Activated CD4-positive, CD25-positive, alpha-beta regulatory T cell (primary cell): Measurements from ENCODE around the gene FRMD8.

Experiments used
- DNase-seq, 4 experiments: peaks; one replicate each; lab custom pipeline; 2025; lab: John Stamatoyannopoulos, UW

Gene FRMD8

DNA sequence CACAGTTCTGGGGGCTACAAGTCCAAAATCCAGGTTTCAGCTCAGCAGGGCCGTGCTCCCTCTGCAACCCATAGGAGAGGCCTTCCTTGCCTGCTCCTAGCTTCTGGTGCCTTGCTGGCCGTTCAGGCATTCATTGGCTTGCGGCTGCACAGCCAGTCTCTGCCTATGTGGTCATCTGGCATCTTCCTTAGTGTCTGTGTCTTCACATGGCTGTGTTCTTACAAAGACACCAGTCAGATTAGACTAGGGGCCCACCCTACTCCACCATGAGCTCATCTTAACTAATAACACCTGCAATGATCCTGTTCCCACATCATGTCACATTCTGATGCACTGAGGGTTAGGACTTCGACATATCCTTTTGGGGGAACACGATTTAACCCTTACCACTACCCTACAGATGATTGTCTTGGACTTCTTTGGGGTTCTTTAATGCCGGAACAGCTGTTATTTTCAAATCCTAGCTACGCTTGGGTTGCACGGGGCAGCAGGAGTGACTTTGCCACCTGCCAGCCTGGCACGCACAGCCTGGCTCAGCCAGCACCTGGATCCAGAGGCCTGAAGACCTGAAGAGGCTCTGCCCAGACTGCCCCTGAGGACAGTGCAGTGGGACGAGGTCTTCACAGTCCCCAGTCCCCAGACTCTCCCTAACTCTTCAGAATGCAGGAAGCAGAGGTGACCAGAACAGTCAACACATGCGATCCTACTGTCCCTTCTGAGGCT is 28.5 kb downstream of the FRMD8 start:
- DNase-seq: no peak

DNA sequence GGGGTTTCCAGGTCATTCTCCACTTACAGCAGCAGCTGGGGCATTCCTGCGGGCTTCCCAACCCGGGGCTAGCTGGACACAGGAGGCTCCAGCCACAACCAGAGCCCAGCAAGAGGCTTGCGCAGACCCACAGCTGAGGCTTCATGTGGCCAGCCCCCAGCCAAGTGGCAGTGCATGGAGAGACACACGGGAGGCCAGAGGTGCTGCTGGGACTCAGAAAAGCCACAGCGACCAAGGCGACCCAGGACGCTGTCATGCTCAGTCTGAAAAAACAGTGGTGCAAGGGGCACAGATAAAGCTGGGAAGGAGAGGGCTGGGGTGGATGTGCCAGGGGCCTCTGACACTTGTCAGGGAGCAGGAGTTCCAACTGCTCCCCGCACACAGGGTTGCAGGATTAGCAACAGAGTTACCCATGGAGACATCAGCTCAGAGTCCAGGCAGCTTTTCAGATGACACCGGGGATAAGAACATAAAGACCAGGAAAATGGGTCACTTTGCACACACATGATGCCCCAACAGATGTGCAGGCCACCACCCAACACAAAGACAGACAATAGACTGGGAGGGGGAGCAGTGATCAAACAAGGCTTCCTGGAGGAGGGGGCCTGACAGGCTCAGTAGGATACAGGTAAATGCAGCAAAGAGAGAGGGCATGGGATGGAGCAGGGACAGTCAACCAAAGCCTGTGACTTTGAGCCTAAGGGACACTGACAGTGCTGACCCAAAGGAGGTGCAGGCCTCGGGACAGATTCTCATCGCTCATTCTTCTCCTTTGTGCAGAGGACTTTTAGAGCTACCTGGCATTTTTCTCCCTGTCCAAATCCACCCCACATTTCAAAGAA is 29.3 kb downstream of the FRMD8 start:
- no peak for DNase-seq

DNA sequence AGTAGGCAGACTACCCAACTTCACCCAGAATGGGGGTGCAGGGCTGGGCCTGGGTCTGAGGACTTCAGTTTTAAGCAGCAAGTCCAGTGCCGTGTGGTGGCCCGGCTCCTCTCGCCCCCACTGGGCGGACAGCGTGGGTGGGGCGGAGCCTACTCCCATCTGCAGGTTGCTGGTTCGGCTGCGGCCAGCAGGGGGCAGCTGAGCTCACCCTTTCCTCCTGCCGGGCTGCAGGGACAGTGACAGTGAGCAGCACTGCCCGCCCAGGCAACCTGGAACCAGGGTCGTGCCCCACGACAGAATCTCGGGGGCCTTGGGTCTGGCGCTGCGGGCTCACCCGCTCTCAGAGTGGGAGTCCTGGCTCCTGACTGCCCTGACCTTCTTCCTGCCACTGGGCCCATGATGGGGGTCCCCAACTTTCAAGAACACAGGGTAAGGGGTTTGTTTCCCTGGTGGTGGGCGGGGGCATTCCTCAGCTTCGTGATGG is 29.9 kb downstream of the FRMD8 start:
- DNase-seq: peak; percentile 85 to 90 (median 88)

DNA sequence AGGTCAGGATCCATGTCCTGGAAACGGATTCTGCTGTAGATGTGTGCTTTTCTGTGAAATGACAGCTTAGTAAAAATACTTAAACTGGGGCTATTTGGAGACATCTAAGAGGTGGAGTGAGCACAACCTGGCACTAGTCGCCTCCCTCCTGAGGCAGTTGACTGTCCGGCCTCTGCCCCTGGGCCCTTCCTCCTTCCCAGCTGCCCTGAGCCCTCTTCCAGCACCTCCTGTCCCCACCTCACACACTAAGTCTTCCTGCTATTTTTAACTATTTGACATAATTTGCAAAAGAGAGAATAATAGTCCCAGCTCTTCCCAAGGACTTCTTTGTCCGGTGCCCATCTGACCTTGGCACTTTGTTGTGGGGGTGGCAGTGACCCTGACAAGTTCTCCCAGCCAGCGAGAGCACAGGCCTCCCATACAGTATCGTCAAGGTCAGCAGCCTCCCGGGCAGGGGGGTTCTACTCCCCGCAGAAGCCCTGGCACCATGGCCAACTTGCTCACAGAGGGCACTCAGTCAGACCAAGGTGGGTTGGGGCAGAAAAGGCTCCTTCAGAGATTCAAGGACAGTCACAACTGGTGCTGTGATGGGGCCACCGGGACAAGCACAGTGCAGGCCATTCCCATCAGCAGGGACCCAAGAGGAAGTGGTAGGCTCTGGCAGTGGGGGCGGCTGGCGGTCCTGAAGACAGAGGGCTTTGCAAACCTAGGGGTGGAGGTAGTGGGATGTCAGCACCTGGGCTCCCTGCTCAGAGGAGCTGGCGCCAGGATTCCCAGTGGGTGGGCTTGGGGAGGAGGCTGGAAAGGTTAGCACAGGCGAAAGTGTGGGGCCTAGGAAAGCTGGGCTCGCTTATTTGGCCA is 30.6 kb downstream of the FRMD8 start:
- DNase-seq: no peak

DNA sequence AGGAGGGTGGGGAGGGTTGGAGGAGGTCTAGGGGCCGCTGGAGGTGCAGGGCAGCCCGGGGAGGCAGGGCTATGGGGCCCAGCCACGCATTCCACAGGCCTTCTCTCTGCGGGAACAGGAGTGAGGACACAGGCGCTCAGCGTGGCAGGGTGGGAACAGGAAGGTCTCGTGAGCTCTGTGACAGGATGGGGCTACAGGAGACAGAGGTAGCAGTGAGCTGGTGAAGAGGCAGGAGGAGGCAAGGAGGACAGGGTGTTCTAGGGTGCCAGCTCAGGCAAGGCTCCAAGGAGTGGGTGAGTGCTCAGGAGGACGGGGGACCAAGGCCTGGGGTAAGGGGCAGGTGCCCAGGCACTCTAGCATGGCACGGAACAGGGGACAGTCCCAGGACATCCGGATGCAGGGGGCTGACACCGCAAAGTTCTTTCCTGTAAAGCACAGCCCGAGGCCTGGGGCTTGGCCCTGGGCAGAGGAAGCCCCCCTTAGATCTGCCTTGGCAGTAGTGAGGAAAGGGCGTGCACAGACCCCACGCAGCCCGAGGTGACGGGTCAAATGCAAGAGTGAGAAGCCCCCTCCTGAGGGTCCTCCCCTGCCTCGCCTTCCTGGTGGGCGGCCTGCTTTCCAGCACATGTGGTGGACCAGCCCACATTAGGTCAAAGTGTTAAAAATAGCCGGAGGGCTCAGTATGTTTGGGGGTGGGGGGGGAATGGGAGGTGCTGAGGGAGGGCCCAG is 31.4 kb downstream of the FRMD8 start:
- DNase-seq: no peak

DNA sequence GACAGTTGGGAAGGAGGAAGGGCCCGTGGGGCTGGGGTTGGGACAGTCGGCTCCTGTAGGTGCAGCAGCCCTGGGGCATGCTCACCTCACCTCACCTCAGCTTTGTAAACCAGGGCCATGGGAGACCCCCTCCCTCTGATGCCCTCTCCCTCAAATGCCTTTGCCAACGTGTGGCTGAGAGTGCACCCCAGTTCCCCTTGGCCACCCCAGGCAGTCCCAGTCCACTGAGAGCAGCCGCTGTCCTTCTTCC is 31.9 kb downstream of the FRMD8 start:
- DNase-seq: no peak

DNA sequence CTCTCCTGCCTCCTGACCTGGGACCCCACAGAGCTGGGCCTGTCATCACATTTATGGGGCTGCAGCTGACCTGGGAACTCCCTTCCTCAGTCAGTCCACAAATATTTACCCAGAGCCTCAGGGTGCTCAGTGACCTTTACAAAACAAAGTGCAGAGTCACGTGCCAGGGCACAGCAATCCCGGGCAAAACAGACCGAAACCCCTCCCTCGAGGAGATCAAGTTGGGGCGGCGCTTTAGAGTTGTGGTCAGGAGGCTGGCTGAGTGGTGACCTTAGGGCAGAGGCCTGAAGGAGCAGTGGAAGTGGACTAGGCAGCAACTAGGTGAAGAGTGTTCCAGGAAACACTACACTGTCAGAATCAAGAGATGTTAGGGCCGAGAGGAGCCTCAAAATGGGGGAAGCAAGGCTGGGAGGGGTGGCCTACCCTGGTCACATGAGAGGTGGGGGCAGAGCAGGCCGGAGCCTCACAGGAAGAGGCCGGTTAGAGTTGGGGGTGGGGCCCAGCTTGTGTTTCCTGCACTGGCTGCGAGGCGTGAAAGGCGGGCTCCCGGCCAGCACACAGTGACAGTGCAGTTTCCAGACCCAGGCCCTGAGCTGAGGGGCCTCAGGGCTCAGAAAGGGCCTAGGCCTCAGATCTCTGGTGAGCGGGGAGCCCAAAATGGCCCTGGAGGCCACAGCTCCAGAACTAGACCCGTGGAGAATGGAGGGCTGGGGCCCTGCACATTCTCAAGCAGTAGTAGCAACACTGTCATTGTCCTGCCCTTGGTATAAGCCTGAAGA is 32.4 kb downstream of the FRMD8 start:
- DNase-seq: peak; percentile 64 to 77 (median 72)

DNA sequence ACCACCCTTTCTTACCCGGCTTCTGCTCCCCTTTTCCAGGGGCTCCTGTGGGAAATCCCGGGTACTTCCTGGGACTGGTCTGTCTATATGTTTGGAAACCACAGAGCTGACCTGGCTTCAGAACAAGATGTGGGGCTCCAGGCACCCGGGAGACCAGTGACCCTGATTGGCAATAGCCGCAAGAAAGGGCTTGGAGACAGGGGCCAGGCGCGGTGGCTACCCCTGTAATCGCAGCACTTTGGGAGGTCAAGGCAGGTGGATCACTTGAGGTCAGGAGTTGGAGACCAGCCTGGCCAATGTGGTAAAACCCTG is 33.0 kb downstream of the FRMD8 start:
- DNase-seq: no peak

DNA sequence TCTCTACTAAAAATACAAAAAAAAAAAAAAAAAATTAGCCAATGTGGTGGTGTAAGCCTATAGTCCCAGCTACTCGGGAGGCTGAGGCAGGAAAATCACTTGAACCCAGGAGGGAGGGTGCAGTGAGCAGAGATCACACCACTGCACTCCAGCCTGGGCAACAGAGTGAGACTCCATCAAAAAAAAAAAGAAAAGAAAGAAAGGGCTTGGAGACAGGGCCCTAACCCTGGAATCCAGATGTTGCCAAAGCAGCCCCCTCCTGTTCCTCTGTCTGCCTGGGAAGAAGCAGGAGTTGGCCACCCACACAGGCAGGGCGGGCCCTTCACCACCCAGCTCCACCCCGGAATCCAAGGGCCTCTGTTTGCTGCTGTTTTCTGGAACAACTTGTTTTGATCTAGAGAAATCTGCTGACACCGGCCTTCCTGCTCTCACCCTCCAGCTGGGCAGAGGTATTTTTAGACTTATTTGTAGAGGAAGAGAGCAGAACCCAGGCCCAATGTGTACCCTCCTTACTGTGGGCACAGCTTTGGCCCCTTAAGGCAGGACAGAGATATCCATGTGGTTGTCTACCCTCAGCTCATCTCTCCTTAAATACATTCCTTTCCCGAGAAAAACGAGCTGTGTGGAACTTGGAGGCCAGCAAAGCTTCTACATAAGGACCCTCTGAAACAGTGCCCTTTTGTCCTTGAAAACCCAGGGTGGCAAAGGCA is 33.5 kb downstream of the FRMD8 start:
- DNase-seq: peak in 2 of 4 experiments; percentile 19 to 25

DNA sequence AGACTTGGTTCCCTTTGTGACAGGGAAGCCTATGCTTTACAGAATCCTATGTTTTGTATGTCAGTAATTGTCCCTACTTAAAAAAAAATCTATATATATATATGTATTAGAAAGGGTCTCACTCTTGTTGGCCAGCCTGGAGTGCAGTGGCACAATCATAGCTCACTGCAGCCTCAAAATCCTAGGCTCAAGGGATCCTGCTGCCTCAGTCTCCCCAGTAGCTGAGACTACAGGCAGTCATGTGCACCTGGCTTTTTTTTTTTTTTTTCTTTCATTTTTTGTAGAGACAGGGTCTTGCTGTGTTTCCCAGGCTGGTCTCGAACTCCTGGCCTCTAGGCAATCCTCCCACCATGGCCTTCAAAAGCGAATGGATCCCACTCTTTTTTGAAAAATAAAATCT is 34.1 kb downstream of the FRMD8 start:
- DNase-seq: no peak

DNA sequence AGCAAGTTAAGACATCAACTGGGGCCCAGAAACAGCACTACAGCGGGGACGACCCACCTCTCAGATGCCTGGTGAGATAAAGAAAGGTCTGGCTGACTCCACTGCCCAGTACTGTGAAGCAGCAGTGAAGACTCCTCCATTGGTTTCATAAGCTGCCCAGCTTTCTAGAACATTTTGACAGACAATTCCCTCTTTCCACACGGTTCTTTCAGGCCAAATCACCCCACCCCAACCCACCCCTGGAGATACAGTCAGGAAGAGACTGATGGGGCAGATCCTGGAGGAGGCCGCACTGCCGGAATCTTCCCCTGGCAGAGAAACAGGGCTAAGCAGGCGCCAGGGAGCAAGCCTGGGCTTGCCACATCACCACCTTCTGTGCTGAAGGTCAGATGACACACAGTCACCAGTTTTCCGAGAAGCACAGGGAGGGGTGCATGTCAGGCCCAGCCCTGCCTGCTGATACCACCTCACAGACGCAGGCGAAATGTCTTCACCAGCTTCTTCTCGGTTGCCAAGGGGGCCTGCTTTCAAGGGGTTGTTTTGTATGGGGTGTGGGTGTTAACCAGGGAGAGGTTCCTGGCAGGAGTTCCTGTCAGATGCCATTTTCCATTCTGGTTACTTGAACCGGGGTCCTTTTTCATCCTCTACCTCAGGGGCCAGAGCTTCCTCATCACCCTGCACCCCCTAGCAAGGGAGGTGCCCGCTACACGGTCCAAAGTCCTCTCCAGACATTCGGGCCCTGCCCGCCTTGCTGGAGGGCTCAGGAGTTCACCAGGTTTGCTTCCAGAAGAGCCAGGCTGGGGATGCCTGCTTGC is 34.7 kb downstream of the FRMD8 start:
- DNase-seq: peak; percentile 63 to 83 (median 73)

DNA sequence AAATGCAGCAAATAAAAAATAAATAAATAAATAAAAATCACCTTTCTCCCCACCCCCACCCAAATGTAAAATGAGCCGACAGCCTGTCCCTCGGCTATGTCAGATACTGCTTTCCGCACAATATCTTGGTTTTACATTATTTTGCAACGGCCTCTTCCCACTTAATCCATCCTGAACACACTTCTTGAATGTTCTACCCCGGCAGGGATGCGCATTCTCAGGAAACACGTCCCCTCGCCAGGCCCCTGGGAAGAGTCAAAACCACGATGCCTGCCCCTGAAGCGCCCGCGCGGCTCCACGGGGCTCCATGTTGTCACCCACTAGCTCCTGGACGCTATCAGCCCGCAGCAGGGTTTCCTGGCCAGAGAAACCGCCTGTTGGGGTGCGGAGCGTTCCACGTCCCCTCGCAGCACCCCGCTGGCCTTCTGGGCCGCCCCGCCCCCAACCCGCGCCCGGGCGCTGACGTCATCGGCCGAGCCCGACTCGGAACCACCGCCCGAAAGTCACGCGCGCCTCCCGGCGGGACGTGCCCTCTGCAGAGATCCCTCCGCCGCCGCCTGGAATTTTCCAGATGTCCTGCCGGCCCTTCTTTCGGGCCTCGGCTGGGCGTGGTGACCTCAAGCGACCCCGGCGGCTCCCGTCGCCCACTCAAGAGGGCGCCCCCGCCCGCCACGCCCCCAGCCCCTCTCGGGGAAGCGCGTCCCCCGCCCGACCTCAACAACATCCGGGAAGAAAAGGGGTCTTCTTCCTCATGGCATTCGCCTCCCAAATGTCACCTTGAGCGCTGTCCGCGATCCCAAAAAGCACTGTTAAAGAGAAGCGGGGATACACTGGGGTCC is 35.6 kb downstream of the FRMD8 start:
- peak; percentile 82 to 88 (median 86) for DNase-seq

DNA sequence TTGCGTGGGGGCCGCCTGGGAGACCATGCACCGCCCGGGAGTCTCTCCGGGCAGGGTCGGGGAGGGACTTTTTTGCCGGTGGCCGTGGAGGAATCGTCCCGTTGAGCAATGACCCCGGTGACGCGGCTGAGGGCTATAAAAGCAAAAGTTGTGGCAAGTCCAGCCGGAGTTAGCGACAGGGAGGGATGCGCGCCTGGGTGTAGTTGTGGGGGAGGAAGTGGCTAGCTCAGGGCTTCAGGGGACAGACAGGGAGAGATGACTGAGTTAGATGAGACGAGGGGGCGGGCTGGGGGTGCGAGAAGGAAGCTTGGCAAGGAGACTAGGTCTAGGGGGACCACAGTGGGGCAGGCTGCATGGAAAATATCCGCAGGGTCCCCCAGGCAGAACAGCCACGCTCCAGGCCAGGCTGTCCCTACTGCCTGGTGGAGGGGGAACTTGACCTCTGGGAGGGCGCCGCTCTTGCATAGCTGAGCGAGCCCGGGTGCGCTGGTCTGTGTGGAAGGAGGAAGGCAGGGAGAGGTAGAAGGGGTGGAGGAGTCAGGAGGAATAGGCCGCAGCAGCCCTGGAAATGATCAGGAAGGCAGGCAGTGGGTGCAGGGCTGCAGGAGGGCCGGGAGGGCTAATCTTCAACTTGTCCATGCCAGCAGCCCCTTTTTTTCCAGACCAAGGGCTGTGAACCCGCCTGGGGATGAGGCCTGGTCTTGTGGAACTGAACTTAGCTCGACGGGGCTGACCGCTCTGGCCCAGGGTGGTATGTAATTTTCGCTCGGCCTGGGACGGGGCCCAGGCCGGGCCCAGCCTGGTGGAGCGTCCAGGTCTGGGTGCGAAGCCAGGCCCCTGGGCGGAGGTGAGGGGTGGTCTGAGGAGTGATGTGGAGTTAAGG is 36.4 kb downstream of the FRMD8 start, which contains the start of gene NEAT1:
TSS of gene NEAT1 (plus strand) at position 166 of the 883 bp plus-strand sequence.
- DNase-seq: peak; percentile 85 to 98 (median 90)

DNA sequence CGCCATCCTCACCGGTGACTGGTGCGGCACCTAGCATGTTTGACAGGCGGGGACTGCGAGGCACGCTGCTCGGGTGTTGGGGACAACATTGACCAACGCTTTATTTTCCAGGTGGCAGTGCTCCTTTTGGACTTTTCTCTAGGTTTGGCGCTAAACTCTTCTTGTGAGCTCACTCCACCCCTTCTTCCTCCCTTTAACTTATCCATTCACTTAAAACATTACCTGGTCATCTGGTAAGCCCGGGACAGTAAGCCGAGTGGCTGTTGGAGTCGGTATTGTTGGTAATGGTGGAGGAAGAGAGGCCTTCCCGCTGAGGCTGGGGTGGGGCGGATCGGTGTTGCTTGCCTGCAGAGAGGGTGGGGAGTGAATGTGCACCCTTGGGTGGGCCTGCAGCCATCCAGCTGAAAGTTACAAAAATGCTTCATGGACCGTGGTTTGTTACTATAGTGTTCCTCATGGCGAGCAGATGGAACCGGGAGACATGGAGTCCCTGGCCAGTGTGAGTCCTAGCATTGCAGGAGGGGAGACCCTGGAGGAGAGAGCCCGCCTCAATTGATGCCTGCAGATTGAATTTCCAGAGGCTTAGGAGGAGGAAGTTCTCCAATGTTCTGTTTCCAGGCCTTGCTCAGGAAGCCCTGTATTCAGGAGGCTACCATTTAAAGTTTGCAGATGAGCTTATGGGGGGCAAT is 37.2 kb downstream of the FRMD8 start:
- DNase-seq: no peak

DNA sequence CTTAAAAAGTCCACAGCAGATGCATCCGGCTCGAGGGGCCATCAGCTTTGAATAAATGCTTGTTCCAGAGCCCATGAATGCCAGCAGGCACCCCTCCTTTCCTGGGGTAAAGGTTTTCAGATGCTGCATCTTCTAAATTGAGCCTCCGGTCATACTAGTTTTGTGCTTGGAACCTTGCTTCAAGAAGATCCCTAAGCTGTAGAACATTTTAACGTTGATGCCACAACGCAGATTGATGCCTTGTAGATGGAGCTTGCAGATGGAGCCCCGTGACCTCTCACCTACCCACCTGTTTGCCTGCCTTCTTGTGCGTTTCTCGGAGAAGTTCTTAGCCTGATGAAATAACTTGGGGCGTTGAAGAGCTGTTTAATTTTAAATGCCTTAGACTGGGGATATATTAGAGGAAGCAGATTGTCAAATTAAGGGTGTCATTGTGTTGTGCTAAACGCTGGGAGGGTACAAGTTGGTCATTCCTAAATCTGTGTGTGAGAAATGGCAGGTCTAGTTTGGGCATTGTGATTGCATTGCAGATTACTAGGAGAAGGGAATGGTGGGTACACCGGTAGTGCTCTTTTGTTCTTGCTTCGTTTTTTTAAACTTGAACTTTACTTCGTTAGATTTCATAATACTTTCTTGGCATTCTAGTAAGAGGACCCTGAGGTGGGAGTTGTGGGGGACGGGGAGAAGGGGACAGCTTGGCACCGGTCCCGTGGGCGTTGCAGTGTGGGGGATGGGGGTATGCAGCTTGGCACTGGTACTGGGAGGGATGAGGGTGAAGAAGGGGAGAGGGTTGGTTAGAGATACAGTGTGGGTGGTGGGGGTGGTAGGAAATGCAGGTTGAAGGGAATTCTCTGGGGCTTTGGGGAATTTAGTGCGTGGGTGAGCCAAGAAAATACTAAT is 38.0 kb downstream of the FRMD8 start:
- DNase-seq: peak; percentile 31 to 45 (median 40)
